Measurements from ENCODE around the gene CCDC66. TPM values are rescaled to one million over a fixed set of nuclear protein-coding genes. Genes with fewer than 3 reads are reported as not detected.

Gene CCDC66
- total and polyA plus RNA-seq, 2 of the 4 experiments (the other 2 are of a cell fraction) = 6.0 to 9.1 TPM

GRCh38 chr3:56629451-56629850 is 72.5 kb downstream of the CCDC66 start:
- intact Hi-C loops (cut with micrococcal nuclease) = no loop called here
- Histone ChIP-seq H2AFZ (replicated peaks; ENCODE audit: low read length, poor library complexity) (no peak overlapping the region), H2AK9ac (replicated peaks; ENCODE audit: low read depth, low read length, poor library complexity) (no peak overlapping the region), H3K79me1 (ENCODE audit: low read depth in 1 of 2, low read length in 2 of 2) (peaks cover 0 to 8% of the 10 kb centered on the region in 2 experiments; a peak in 3 of 4 replicates), H3K9me3 (ENCODE audit: control insufficient read depth, insufficient read depth, low read length) (no peaks in the 10 kb centered on the region), H3K27me3 (ENCODE audit: control insufficient read depth, insufficient read depth, low read length) (no peaks in the 10 kb centered on the region), H4K5ac (ENCODE audit: low read depth, low read length) (no peak overlapping the region), H4K91ac (ENCODE audit: insufficient read depth, low read depth, low read length) (no peak overlapping the region), H3K4me2 (ENCODE audit: low read depth, low read length) (no peak overlapping the region), H3K9ac (ENCODE audit: low read depth, low read length) (no peak overlapping the region), H3K4me3 (ENCODE audit: insufficient read depth, low read depth, low read length) (no peak overlapping the region), H2BK20ac (ENCODE audit: low read depth, low read length) (no peak overlapping the region), H3K27ac (ENCODE audit: insufficient read depth, low read length) (no peak overlapping the region), H3K36me3 (ENCODE audit: control insufficient read depth, insufficient read depth, low read length) (peaks cover 25% of the 10 kb centered on the region), H3K23ac (ENCODE audit: low read depth, low read length) (no peak overlapping the region), H4K8ac (ENCODE audit: low read depth in 2 of 2, low read length in 2 of 2) (no peak overlapping the region), H2BK120ac (ENCODE audit: low read depth, low read length) (no peak overlapping the region), H3K4me1 (ENCODE audit: control insufficient read depth, insufficient read depth, low read length) (peaks cover 5% of the 10 kb centered on the region), H3K14ac (replicated peaks; ENCODE audit: low read depth, low read length) (no peak overlapping the region), H3K9me1 (ENCODE audit: insufficient read depth, low read length) (no peaks in the 10 kb centered on the region), H3K4ac (ENCODE audit: low read depth, low read length) (no peak overlapping the region), H3K56ac (ENCODE audit: extremely low read depth, insufficient read depth, low read length) (no peak overlapping the region), H2AK5ac (ENCODE audit: low read depth, low read length) (no peak overlapping the region), H2BK5ac (ENCODE audit: low read depth, low read length, poor library complexity, severe bottlenecking) (no peak overlapping the region), H2BK15ac (ENCODE audit: low read depth, low read length) (no peak overlapping the region), H4K20me1 (ENCODE audit: insufficient read depth, low read length) (no peaks in the 10 kb centered on the region), H3K18ac (ENCODE audit: low read depth, low read length) (no peak overlapping the region)
- ChIA-PET CTCF (no interaction called here), POLR2A (ENCODE audit: unreplicated experiment) (no interaction called here)
- dilution Hi-C loops (cut with HindIII; ENCODE audit: low sequenced_read_pairs, unreplicated experiment) = no loop called here
- no peak for ATAC-seq (ENCODE audit: low read depth)
- TF ChIP-seq MAFK (IDR thresholded peaks at IDR 0.05; ENCODE audit: low read depth, low read length) = no peak
- no peak for TF ChIP-seq SMC3 (IDR thresholded peaks at IDR 0.05; ENCODE audit: low read depth, low read length)
- TF ChIP-seq CTCF (conservative IDR thresholded peaks at IDR 0.05; ENCODE audit: low read depth, low read length) = no peak
- TF ChIP-seq RCOR1 (IDR thresholded peaks at IDR 0.05; ENCODE audit: insufficient replicate concordance, low read length) = no peak
- in situ Hi-C loops (cut with MboI; ENCODE audit: low sequenced_read_pairs) = no loop called here
- DNase-seq = no peak
- no TSS peak for BruUV-seq (replicated peaks)
